NB4 (cell line): ENCODE results near the gene TXNDC8.

ENCODE experiments used
- TF ChIP-seq, protein P1 (sequence below): IDR thresholded peaks from one replicate; pipeline ENCODE4 v1.5.1; 2012; ENCODE audit warnings: low read depth, low read length
- TF ChIP-seq, protein P2 (sequence below): IDR thresholded peaks from 2 replicates; pipeline ENCODE4 v1.6.1; 2011; ENCODE audit warnings: low read depth, low read length

DNA sequence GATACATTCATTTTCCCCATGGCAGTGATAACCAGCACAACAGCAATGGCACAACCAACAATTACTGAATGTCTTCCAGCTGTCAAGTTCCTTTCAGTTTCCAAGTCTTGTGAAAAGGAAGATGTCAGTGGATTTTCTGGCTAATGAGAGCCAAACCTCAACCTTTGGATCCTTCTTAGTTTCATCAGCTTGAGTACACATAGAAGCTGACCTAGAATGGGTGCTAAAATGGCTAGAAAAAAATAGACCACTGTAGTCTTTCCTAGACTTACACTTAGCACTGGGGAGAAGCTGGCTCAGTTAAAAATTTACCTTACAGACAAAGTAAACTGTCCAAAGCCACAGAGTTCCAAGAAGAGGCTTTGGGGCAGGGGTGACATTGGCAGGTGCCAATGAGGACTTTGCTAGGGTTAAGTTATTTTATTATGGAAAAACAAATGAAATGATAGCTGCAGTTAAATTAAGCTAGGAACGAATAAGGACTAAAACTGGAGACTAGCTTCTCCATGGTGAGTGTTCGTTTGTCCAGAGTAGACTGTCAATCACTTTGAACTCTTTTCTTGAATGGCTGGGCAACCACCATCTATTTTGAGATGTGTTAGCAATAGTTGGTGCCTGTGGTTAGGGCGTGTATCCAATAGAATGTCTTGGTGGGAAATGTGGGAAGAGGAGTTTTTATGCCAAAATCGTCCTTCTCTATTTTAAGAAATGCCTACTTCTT lies 55.5 kb downstream of the TXNDC8 start:
- TF ChIP-seq, protein P1, sequence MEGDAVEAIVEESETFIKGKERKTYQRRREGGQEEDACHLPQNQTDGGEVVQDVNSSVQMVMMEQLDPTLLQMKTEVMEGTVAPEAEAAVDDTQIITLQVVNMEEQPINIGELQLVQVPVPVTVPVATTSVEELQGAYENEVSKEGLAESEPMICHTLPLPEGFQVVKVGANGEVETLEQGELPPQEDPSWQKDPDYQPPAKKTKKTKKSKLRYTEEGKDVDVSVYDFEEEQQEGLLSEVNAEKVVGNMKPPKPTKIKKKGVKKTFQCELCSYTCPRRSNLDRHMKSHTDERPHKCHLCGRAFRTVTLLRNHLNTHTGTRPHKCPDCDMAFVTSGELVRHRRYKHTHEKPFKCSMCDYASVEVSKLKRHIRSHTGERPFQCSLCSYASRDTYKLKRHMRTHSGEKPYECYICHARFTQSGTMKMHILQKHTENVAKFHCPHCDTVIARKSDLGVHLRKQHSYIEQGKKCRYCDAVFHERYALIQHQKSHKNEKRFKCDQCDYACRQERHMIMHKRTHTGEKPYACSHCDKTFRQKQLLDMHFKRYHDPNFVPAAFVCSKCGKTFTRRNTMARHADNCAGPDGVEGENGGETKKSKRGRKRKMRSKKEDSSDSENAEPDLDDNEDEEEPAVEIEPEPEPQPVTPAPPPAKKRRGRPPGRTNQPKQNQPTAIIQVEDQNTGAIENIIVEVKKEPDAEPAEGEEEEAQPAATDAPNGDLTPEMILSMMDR, result no peak
- TF ChIP-seq, protein P2, sequence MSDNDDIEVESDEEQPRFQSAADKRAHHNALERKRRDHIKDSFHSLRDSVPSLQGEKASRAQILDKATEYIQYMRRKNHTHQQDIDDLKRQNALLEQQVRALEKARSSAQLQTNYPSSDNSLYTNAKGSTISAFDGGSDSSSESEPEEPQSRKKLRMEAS, result no peak
